Activated CD8-positive, alpha-beta memory T cell treated with anti-CD3 and anti-CD28 coated beads for 24 hours (primary cell): Measurements from ENCODE around the gene C4BPA.

Experiments
- DNase-seq: peaks from one replicate; pipeline ENCODE4 v3.0.0-alpha.2; 2020

C4BPA gene

DNA sequence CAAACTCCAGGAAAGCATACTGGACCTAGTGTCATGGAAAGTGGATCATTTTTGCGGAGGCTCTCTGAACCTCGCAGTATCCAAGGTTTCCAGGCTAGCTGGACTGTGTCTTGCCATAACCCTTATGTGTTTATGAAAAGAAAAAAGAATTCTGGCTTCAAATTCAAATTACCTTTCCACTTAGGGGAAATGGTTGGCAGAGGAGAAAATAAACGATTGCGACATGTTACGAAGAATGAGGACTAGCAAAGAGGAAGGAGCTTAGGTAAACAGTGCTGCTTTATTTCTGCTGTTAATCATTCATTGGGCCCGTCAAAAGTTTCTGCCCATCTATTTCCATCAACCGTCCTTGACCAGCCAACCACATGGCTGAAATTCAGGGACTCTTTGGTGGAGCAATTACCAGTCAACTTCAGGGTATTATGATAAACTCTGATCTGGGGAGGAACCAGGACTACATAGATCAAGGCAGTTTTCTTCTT lies at the start of gene C4BPA:
TSS of gene C4BPA (plus strand) at position 342 of the 482 bp plus-strand sequence. CDS start 8,793 bp downstream, outside the sequence.
- no peak for DNase-seq

- DNase-seq: no peak
Measured at GRCh38 chr1:207054491-207054890, 49.5 kb upstream of the C4BPA start.

GRCh38 chr1:207055386-207056001 lies 48.5 kb upstream of the C4BPA start:
- DNase-seq: no peak

GRCh38 chr1:207056673-207057072 lies 47.4 kb upstream of the C4BPA start:
- DNase-seq: no peak

DNA sequence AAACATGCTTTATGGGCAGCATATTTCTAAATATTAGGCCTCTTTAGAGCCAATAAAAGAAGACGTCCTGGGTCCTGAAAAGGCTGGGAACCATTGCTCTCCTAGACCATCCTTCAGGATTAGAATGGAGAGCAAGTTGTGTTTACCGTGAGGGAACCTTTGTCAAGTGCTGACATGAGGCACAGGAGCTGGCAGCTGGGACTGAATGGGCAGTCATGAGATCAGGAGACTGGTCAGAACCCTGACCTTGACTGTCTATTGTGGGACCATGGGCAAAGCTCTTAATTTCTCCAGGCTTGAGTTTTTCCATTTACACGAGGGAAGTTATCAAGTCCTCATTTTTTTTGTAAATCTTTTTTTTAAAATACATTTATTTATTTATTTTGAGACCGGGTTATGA lies 45.8 kb upstream of the C4BPA start:
- DNase-seq: no peak

GRCh38 chr1:207058878-207059867 lies 44.9 kb upstream of the C4BPA start:
- DNase-seq: no peak

DNA sequence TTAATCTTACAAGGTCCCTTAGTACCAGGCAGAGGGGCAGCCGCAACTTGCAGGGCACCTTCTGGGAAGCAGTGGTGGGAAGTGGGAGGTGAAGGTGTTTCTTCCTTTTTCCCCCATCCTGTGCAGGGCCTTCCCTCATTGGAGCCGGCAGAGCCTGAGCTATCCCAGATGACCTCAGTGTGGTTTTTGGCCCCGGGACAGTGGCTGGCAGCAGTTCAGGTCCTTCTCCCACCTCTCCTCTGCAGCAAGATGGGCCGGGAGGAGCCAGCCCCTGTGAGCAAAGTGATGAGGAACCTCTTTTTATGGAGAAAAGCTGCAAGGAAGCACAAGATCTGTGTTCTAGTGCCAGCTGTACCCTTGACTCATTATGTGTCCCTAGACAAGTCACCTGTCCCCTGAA lies 44.2 kb upstream of the C4BPA start:
- no peak for DNase-seq

- no peak for DNase-seq
Measured at GRCh38 chr1:207060596-207060995, 43.4 kb upstream of the C4BPA start.

DNA sequence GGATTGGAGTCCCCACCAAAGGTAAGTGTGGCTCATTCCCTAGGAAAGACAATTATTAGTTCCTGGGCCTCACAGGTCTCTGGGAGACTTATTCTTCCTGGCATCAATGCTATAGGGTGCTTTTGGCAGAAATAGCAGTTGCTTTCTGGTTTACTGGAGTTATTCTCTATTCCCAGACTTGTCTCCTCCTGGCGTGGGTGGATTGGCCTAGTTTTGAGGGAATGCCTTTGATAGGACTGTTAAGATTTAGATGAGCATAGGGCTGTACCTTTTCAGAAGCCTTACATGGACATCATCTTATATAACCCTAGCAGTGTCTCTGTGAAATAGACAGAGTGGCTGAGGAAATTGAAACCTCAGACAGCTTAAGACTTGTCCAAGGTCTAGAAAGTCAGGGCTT lies 42.0 kb upstream of the C4BPA start:
- no peak for DNase-seq

GRCh38 chr1:207063014-207063413 lies 41.0 kb upstream of the C4BPA start:
- no peak for DNase-seq

- DNase-seq: no peak
Measured at GRCh38 chr1:207064561-207064960, 39.5 kb upstream of the C4BPA start.

GRCh38 chr1:207067185-207067584 lies 36.8 kb upstream of the C4BPA start:
- no peak for DNase-seq

DNA sequence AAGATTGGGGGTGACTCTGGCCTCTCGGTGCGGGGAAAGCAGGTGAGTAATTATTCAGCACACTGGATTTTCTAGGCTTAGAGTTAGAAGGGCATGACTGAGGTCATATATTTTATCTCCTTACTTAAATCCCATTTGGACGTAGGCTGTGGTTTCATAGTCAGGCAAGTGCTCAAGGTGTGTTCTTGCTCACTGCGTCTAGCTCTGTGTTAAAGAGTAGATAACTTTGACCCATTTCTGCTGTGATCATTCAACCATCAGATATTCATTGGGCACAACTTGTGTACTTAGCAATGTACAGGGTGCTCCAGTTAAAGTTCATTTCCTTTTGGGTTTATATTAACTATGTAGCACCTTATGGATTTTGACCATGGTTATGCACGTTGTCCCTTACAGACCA lies 36.4 kb upstream of the C4BPA start:
- DNase-seq: no peak

DNA sequence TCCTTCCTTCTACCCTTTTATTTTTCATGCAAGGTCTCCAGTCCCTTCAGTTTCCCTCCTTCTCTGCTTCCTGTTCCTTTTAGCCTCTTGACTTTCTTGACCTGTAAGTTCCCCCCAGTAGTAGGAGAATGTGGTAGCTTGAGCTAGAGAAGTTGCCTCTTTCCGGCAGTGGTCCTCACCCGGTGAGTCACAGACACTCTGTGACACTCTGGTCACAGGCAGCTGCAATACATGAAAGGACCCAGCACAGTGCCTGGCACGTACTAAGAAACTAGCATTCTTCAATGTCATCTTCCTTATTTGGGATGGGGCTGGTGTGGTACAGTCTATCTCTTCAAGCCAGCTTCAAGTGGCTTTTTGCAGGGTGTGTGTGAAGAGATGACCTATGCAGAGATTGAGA lies 35.0 kb upstream of the C4BPA start:
- DNase-seq: no peak

DNA sequence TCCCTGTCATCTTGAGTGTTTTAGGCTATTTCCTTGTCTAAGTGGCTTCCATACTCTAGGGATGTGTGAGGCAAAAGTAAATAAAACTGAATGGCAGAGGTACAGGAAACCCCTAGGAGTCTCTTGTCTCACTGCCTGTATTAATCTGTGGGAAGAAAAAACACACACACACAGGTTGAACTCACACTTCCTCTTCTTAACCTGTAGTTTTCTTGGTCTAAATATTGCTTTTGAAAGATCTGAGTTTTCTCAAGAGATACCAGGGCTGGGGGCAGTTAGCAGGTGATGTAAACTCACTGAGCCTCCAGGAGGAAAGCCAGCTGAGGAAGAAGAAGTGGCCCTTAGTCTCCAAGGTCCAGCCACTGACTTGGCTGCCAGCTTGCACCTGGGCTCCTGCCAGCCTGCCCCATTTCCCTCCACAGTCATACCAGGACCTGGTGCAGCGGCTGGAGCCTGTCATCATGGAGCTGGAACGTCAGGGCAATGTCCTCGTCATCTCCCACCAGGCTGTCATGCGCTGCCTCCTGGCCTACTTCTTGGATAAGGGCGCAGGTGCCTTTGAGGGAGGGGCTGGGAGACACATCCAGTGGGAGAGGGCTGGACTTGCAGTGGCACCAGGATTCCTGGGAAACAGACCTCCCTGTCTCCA lies 34.1 kb upstream of the C4BPA start:
- DNase-seq: no peak

DNA sequence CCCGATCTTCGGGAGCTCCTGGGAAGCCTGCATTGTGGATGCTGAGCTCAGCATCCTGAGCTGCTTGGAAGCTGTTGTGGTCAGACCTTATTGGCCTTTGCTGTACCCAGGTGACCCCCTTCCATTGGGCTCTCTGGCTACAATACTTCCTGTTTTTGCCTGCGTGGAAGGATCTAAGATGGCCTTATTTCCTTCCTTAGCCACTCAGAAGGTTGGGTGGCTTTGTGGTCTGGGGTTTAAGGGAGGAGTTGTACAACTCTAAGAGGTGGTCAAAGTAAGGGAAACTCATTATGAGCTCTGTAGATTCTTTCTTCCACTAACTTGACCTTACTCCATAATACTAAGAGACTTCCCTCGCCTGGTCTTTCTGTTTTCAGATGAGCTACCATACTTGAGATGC lies 33.2 kb upstream of the C4BPA start:
- no peak for DNase-seq

DNA sequence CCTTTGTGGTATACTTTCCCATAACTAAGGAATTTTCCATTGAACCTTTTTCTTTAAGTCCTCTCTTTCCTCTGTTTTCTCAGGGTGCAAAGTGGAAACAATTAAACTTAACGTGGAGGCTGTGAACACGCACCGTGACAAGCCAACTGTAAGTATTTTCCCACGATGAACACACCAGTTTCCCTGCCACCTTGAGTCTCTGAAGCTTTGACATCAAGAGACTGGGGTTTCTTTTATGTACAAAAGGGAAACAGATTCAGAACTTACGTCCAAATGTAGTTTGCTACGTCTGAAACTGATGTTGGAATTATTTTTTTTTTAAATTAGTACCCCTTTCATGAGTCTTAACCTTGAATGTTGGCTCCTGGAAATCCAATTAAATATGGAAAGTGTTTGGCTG lies 32.6 kb upstream of the C4BPA start:
- no peak for DNase-seq

- DNase-seq: no peak
Measured at GRCh38 chr1:207072233-207072632, 31.8 kb upstream of the C4BPA start.

GRCh38 chr1:207073906-207074820 lies 29.9 kb upstream of the C4BPA start:
- DNase-seq: no peak

DNA sequence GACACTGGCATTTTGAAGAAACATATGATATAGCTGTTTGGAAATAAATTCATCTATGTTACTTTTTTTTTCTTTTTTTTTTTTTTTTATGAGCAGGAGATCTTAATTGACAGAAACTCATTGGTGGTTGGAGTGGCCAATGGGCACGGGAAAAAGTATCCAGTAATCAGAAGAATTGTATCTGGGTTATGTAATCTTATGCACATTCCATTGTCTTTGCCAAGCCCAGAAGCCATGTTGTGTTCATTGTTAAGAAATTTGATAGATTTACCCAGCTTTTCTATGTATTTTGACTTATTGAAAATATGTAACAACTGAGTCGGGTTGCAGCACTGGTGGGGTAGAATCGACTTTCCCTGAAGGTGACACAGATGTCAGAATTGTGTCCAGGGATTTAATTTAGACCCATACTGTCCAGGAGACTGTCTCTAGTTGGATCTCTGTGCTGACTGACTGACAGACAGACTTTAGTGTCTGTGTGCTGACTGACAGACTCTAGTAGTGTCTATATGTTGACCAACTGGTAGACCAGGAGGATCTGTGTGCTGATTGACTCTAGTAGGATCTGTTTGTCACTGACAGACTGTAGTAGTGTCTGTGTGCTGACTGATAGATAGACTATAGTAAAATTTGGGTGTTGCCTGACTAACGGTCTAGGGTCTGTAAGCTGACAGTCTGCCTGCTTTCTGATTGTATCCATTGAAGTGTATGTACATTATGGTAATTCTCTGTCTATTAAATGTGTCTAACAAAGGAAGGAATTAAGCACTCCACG lies 27.7 kb upstream of the C4BPA start:
- DNase-seq: no peak

DNA sequence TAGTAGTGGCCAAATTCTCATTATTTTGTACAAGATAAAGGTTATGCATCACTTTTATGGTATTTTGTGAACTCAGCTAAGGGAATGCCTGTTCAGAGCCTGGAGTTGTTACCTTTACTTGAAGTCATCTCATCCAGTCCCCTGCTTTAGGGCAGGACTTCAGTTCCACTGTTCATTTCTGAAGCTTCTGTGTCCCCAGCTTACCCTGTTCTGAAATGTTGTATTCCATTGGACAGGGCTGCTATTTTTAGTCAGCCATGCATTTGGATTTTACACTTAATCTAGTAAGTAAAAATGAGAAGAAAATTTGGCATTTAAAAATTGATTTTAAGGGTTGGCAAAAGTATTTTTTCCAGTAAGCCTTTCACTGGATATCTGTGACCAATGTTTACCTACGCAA lies 27.0 kb upstream of the C4BPA start:
- DNase-seq: no peak
